Purkinje cell (primary cell): ENCODE results near the gene PCBD2. TPM values are rescaled to one million over a fixed set of nuclear protein-coding genes. Genes with fewer than 3 reads are reported as not detected.

Source experiments
- polyA plus RNA-seq: library from polyadenylated mRNA; unstranded; fragments of >200 nt; fragmentation: Nextera tagmentation; gene quantifications from 2 replicates; pipeline ENCODE4 v1.2.1, GENCODE V29; 2014

The PCBD2 gene
- 4.4 and 5.6 TPM in 2 replicates for polyA plus RNA-seq

DNA sequence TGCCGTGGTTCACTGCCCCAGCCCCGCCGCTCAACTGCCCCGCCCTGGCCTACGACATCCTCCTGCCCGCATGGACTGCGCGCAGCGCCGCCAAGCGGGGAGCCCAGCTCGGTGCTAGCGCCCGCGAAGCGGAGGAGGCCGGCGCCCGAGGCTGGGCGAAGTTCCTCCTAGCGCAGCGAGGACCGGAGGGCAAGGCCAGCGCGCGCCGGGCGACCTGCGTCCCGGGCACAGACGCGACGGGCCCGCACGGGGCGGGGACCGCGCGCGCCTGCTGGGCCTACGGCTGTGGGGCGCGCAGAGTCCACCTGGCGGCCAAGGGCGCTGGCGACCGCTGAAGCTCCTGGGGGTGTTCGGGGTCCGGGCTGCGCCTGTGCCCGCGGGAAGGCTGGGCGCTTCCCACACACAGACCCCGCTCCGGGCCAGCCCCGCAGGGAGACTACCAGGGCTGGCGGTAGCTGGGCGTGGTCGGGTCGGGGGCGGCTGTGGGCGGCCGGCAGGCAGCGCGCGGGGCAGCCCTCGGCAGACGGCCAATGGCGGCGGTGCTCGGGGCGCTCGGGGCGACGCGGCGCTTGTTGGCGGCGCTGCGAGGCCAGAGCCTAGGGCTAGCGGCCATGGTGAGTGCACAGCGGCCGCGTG lies at the start of gene PCBD2:
PCBD2 (plus strand) TSS at position 522 of the 636 bp plus-strand sequence; CDS start at position 531, 9 bp downstream.

DNA sequence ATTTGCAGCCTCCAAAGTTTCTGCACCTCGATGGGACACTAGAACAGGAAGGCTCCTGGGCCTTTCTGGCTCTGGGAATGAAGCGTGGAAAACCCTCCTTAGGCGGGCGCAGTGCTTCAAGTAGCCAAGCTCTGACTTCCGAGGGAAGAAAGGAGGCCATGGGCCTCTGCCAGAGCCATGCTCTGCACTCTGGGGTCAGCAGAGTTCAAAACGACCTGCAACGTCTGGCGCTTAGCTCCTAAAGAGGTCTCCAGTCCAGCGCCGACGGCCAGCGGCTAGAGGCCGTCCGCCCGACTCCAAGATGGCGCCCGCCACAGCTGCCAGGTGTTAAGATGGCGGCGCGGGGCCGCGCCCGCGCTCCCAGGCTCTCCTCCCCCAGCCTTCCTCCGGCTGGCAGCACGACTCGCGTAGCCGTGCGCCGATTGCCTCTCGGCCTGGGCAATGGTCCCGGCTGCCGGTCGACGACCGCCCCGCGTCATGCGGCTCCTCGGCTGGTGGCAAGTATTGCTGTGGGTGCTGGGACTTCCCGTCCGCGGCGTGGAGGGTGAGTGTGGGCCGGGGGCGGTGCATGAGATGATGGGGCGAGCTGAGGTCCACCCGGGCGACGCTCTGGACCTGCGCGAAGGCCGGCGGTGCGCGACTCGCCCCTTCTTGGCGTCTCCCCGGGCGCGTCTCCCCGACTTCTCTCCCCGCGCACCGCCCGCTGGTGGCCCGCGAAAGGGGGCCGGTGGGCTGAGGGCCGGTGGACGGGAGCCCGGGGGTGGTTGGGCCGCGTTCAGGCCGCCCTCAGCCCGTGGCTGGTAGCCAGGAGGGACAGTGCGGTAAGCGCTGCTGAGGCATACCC lies 30.7 kb upstream of the PCBD2 start, which contains the start of gene TXNDC15:
TXNDC15 (plus strand) TSS at position 385 of the 844 bp plus-strand sequence; CDS start at position 442, 57 bp downstream.

DNA sequence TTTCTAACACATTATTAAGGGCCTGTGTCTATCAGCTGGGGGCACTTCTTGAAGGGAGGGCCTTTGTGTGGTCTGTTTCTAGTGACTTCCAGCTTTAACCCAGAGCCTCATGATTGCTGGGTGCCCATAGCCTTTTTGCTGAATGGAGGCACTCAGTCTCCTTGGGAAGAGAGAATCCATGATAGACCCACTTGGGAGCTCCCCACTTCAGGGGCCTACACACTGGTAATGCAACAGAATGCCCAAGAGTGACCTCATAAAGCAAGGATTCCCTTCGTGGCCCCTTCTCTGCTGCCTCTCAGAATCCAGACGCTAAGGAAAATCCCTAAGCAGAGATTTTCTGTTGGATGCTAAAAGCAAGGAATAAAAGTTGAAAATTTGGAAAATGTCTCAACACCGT lies 62.7 kb downstream of the PCBD2 start, which contains the start of gene CATSPER3:
CATSPER3 (plus strand) TSS at position 301 of the 400 bp plus-strand sequence; CDS start at position 386, 85 bp downstream.

Other genes starting within 250 kb of the PCBD2 start
- 122 and 148 TPM in 2 replicates for gene CAMLG, start 166.6 kb upstream of the PCBD2 start, polyA plus RNA-seq
- 33.1 and 35.5 TPM in 2 replicates for gene DDX46, start 146.4 kb upstream of the PCBD2 start, polyA plus RNA-seq
- gene C5orf24, start 59.2 kb upstream of the PCBD2 start, polyA plus RNA-seq = 35.8 and 38.5 TPM in 2 replicates
- 93.7 and 99.4 TPM in 2 replicates for gene TXNDC15, start 30.8 kb upstream of the PCBD2 start, polyA plus RNA-seq
- not detected in 2 replicates for gene CATSPER3, start 62.8 kb downstream of the PCBD2 start, polyA plus RNA-seq
- gene PITX1, start 129.1 kb downstream of the PCBD2 start, polyA plus RNA-seq = not detected in 2 replicates